C4-2B (cell line): ENCODE measurements around the gene TLL2.
A peak's percentile ranks its signal among the peaks of the same experiment; 100 is the strongest.

Source experiments
- ZFX ChIP-seq: fragments of 450-650 bp; IDR thresholded peaks from 2 replicates; pipeline ENCODE4 v1.6.1; 2017
- TF ChIP-seq, protein P1 (sequence below): fragments of 450-650 bp; conservative IDR thresholded peaks from 2 replicates; pipeline ENCODE4 v1.5.1; 2017; ENCODE audit warnings: mild to moderate bottlenecking

DNA sequence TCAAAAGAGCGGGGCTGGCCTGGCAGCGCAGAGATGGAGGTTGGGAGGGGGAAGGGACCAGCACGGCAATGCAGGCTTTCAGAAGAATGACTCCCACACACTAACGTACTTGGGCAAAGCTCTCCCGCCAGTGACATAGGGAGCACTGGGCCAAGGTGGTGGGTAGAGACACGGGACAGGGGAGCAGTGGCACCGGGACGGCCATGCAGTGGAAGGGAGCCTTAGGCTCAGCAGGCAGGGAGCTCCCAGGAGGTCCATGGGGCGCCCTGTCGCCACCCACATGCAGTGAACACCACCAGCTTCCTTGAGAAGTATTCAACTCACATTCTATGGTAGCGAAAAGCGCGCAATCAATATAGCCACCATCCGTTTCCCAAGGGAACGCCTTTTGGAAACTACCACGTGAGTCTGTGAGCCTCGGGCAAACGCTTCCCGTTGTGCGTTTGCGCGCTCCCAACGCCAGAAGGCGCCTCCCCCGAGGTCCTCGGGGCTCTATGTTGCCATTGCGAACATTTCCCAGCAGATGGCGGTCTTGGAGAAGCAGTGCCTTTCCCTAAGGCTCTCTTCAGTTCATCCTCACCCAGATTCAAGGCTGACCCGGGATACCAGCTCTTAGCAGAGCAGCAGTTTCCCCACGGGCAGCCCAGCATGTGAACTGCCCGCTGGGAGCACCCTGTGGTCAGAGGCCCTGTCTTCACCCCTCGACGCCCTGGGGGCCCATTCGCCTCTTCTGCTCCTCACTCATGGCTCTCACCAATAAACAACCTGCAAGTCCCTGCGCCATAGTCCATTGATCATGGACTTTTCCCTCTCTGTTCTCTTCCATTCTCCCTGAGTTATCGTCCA is 138.5 kb downstream of the TLL2 start:
- TF ChIP-seq ZFX = no peak
- TF ChIP-seq, protein P1, sequence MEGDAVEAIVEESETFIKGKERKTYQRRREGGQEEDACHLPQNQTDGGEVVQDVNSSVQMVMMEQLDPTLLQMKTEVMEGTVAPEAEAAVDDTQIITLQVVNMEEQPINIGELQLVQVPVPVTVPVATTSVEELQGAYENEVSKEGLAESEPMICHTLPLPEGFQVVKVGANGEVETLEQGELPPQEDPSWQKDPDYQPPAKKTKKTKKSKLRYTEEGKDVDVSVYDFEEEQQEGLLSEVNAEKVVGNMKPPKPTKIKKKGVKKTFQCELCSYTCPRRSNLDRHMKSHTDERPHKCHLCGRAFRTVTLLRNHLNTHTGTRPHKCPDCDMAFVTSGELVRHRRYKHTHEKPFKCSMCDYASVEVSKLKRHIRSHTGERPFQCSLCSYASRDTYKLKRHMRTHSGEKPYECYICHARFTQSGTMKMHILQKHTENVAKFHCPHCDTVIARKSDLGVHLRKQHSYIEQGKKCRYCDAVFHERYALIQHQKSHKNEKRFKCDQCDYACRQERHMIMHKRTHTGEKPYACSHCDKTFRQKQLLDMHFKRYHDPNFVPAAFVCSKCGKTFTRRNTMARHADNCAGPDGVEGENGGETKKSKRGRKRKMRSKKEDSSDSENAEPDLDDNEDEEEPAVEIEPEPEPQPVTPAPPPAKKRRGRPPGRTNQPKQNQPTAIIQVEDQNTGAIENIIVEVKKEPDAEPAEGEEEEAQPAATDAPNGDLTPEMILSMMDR = peak; percentile 98
